Spinal cord (tissue), 10 donors: ENCODE measurements around the gene NVL. TPM values are rescaled to one million over a fixed set of nuclear protein-coding genes. Genes with fewer than 3 reads are reported as not detected.

Experiments used
- DNase-seq, 6 donors: peaks; one replicate each; pipeline versions ENCODE4 v3.0.0 to v3.0.0-alpha.2; 2013 to 2015; ENCODE audit warnings: low spot score in 6 of 6, low read depth in 4 of 6
- H3K27ac ChIP-seq: one replicate; pipeline ENCODE4 v1.5.1; 2013; ENCODE audit warnings: low read depth, low read length, control low read depth
- H3K27me3 ChIP-seq: one replicate; pipeline ENCODE4 v1.6.1; 2013; ENCODE audit warnings: low read length; ENCODE audit not compliant: control insufficient read depth, insufficient read depth
- H3K36me3 ChIP-seq: one replicate; pipeline ENCODE4 v1.6.1; 2013; ENCODE audit warnings: low read length; ENCODE audit not compliant: control insufficient read depth, insufficient read depth
- H3K4me1 ChIP-seq: one replicate; pipeline ENCODE4 v1.6.1; 2013; ENCODE audit warnings: low read length; ENCODE audit not compliant: control insufficient read depth, insufficient read depth
- H3K4me3 ChIP-seq: one replicate; pipeline ENCODE4 v1.5.1; 2013; ENCODE audit warnings: low read depth, low read length, control low read depth
- H3K9me3 ChIP-seq: one replicate; pipeline ENCODE4 v1.6.1; 2013; ENCODE audit warnings: low read length; ENCODE audit not compliant: control insufficient read depth, insufficient read depth
- WGBS: methylation state at CpG from one replicate; pipeline ENCODE4 v1.1.5; 2013; ENCODE audit warnings: missing lambda C conversion rate; ENCODE audit not compliant: insufficient coverage; 5-methylcytosine and 5-hydroxymethylcytosine counted together
- long read RNA-seq, 4 donors: transcript quantifications; one replicate each; lab custom pipeline, GENCODE V29; 2026
- polyA plus RNA-seq, 2 donors: library from polyadenylated mRNA; unstranded; fragments of 120-200 nt; gene quantifications; one replicate each; pipeline ENCODE4 v1.2.1, GENCODE V29; 2013; ENCODE audit not compliant: insufficient read length in 2 of 2
- total RNA-seq, 2 donors: library from RNA; depleted of rRNA in 1 of 2; stranded (reverse); fragments of 120-200 nt in 1 of 2; fragments of >200 nt in 1 of 2; gene quantifications; one replicate each; pipeline versions ENCODE4 v1.2.3 to v1.2.4, GENCODE V29; 2013 to 2014
- donor health status: healthy.

Gene NVL
- total RNA-seq (10 to 100 TPM; 29.6 to 31.5 TPM), polyA plus RNA-seq (10 to 100 TPM; 31.4 to 33.9 TPM)
- long read RNA-seq, donor 1, partial matches to known transcripts, result 13 of 16 reads
- long read RNA-seq, donor 1, other reads (novel, unspliced or antisense), result 0 of 16 reads
- long read RNA-seq, donor 2, partial matches to known transcripts, result 0 of 1 reads
- long read RNA-seq, donor 2, other reads (novel, unspliced or antisense), result 0 of 1 reads
- long read RNA-seq, donor 3, partial matches to known transcripts, result 0 of 1 reads
- long read RNA-seq, donor 3, other reads (novel, unspliced or antisense), result 0 of 1 reads
- long read RNA-seq, donor 4, partial matches to known transcripts, result 0 of 3 reads
- long read RNA-seq, donor 4, other reads (novel, unspliced or antisense), result 0 of 3 reads

DNA sequence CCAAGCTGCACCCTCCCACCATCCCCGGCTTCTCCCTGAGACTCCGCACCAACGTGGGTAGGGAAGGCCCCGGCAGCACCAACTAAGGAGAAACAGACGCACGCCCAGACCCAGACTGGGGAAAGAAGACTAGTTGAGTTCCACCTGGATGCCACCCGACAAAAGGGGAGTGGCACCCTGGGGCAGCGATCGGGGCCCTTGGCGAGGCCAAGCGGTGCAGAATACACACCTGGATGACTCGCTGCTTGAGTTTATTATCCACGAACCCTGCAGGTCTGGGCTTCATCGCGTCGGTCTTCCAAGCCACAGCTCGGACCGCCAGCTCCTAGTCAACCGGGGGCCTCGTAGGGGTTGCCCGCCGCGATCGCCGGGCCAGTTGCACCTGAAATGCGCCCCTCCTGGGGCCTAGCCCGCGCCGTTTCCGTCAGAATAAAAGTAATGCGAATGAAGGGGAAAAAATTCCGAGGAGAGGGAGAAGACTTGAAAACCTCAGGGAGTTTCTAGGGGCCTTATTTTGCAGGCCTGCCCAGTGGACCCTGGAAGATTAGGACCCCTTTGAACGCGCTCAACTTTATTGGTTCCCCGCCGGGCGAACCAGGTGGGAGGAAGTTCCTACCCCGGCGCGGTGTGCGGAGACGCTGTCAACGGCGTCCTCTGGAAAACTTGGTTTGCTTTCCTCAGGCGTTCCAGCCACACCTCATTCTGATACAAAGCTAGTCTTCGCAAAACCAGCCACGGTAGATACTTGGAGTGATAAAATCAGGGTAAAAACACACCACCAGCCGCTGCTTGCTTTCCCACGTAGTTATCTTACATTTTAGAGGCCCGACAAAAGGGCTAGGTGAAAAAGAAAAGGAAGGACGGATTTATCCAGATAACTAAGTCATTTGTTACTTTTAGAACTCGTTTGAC, at the start of gene NVL:
Gene NVL, minus strand, starts transcription at position 331 of the 912 bp plus-strand sequence. Its CDS starts 45 bp downstream, at position 286.
- Histone ChIP-seq H3K4me1 (peaks cover 8% of the 10 kb centered on the region), H3K4me3 (peak within 1 kb of the TSS; percentile 90), H3K36me3 (peaks cover 6% of the 10 kb centered on the region), H3K9me3 (no peaks in the 10 kb centered on the region), H3K27ac (peak within 1 kb of the TSS; percentile 95), H3K27me3 (no peaks in the 10 kb centered on the region)
- under 1% methylated on average over 47 of the region's 52 CpGs for WGBS
- DNase-seq, result peak; percentile 78 to 97 (median 84)

DNA sequence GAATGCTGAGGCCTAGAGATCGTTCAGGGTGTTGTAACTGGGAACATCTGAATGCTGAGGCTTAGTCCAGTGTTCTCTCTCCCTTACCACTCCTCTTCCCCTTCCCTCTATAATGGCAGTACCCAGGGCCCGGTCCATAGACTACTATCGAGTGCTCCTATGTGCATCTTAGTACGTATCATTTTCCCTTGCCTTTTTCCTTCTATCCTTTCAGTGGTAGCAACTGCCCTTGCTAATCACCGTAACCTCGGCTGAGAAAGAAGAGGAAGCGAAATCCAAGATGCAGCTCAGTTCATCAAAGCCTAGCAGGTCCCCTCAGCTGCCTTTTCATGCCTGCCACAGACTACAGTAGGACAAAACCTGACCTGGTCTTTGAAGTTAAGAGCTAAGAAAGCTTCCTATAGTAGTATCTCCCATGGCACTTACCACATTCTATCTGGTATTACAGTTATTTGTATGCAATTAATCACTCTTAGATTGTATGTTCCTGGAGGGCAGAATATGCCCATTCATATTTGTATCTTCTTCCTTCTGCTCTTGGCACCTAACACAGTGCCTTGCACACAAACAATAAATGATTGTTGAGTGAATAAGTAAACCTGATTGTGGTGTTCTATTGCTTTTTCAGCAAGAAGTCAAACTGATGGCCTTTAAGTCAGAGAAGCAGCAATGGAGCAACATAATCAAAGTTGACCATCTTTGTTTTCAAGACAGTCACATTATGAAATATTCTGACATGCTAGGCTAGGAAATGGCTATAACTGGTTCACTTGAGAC, 49.1 kb upstream of the NVL start:
- DNase-seq, result no peak
- H3K27ac ChIP-seq, result no peak overlapping the region
- H3K4me1 ChIP-seq, result no peaks in the 10 kb centered on the region
- H3K27me3 ChIP-seq, result no peaks in the 10 kb centered on the region
- peaks cover 20% of the 10 kb centered on the region for H3K36me3 ChIP-seq
- H3K9me3 ChIP-seq, result no peaks in the 10 kb centered on the region
- no peak overlapping the region for H3K4me3 ChIP-seq
- 87% methylated on average over 4 of the region's 7 CpGs for WGBS

DNA sequence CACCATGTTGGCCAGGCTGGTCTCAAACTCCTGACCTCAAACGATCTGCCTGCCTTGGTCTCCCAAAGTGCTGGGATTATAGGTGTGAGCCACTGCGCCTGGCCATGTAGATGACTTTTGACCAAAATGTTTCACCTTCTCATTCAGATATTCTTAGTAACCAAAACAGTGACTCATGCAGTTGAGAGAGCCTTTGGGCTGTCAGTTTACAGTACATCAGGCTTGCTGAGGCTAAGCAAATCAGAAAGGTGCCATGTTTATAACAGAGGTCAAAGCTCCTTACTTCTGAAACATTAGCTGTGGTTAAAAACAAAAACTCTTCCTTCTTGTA, 47.7 kb upstream of the NVL start:
- H3K27ac ChIP-seq, result no peak overlapping the region
- H3K4me3 ChIP-seq, result no peak overlapping the region
- WGBS, result 100% methylated on average over 1 of the region's 2 CpGs
- no peaks in the 10 kb centered on the region for H3K27me3 ChIP-seq
- H3K9me3 ChIP-seq, result no peaks in the 10 kb centered on the region
- no peak for DNase-seq
- H3K36me3 ChIP-seq, result peaks cover 27% of the 10 kb centered on the region
- H3K4me1 ChIP-seq, result no peaks in the 10 kb centered on the region

DNA sequence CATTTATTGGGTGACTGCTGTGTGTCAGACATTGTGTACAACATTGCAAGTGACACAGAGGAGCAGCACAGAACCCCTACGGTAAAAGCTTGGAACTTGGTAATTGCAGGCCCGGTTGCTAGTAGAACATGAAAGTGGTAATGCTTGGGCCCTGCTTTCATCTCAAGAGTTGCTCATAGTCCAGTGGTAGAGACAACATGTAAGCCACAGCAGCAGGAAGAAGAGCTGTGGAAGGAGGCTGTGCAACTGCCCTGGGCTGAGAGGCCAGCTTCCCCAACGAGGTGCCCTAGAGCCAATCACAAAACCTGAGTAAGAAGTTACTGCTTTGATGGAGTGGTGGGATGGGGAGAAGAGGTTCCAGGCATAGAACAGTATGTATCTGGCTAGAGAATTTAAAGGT, 45.1 kb upstream of the NVL start:
- Histone ChIP-seq H3K4me3 (no peak overlapping the region), H3K27me3 (no peaks in the 10 kb centered on the region), H3K36me3 (peaks cover 34% of the 10 kb centered on the region), H3K4me1 (no peaks in the 10 kb centered on the region), H3K27ac (no peak overlapping the region), H3K9me3 (no peaks in the 10 kb centered on the region)
- DNase-seq, result no peak
- 95% methylated on average over 3 of the region's 3 CpGs for WGBS

DNA sequence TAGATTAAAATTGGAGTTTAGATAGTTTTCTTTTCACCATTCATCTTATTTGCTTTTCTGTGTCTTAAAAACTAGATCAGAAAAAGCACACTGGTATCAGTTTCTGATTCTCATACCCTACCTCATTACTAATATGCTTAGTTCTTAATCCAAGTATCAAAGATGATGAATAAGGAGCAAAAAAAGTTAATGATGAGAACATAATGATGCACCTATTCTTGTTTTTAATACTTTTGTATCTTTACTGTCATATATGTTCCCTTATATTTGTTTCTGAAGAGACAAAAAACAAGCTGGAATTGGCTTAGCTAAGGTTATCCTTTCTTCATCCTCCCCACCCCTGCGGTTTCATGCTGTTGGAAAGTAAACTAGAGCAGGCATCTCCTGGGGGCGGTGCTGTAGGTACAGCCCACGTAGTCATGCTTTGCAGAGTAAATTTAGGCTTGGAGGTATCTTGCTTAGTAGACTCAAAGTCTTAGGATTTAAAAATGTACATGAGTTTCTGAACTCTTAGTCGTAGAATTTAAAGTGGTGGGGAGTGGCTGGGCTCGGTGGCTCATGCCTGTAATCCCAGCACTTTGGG, 43.1 kb upstream of the NVL start:
- Histone ChIP-seq H3K4me1 (no peaks in the 10 kb centered on the region), H3K4me3 (no peak overlapping the region), H3K36me3 (peaks cover 43% of the 10 kb centered on the region), H3K9me3 (no peaks in the 10 kb centered on the region), H3K27ac (no peak overlapping the region), H3K27me3 (no peaks in the 10 kb centered on the region)
- DNase-seq, result no peak
- 92% methylated on average over 3 of the region's 5 CpGs for WGBS

DNA sequence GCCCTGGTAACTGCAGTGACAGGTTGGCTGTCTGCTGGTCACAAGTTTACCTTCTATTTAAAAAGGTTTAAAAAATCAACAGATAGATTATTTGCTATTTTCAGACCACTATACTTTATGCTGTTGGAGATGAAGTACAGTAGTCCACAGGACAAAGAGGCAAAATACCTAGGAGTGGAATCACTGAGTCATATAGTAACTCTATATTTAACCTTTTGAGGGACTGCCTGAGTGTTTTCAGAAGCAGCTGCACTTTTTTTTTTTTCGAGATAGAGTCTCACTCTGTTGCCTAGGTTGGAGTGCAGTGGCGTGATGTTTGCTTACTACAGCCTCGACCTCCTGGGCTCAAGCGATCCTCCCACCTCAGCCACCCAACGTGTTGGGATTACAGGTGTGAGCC, 38.4 kb upstream of the NVL start:
- no peak overlapping the region for H3K27ac ChIP-seq
- H3K4me3 ChIP-seq, result no peak overlapping the region
- no peak for DNase-seq
- no CpG with 5 or more reads among the region's 5 CpGs for WGBS
- no peaks in the 10 kb centered on the region for H3K9me3 ChIP-seq
- H3K4me1 ChIP-seq, result no peaks in the 10 kb centered on the region
- H3K27me3 ChIP-seq, result no peaks in the 10 kb centered on the region
- peaks cover 46% of the 10 kb centered on the region for H3K36me3 ChIP-seq

DNA sequence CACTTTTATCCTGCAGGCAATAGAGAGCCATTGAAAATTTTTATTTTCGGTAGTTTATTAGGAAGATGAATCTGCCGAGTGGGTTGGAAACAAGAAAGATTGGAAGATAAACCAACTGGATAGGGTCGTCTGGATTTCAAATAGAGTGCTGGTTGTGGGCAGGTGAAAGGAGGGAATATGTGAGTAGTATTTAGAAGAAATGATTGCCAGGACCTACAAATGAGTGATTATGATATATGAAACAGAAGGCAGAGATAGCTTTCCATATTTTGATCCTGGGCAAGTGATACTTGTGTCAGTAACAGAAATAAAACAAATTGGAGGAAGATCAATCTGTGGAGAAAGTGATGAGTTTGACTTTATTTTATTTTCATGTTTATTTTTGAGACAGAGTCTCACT, 29.2 kb upstream of the NVL start:
- H3K27me3 ChIP-seq, result no peaks in the 10 kb centered on the region
- peaks cover 8% of the 10 kb centered on the region for H3K4me1 ChIP-seq
- DNase-seq, result no peak
- H3K27ac ChIP-seq, result no peak overlapping the region
- 92% methylated on average over 3 of the region's 3 CpGs for WGBS
- no peaks in the 10 kb centered on the region for H3K9me3 ChIP-seq
- peaks cover 5% of the 10 kb centered on the region for H3K36me3 ChIP-seq
- H3K4me3 ChIP-seq, result no peak overlapping the region

DNA sequence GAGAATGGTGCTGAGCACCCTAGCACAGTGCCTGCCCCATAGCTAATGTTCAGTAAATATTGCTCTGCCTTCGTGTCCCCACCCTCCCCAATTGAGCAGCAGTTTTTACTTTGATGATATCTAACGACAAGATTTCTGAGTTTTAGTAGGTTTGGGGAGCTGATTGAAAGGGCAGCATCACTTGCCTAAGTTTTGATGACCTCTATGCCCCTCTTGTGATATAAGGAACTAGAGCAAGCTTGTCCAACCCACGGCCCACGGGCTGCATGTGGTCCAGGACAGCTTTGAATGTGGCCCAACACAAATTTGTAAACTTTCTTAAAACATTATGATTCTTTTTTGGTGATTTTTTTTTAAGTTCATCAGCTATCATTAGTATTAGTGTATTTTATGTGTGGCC, 28.3 kb upstream of the NVL start:
- Histone ChIP-seq H3K27me3 (no peaks in the 10 kb centered on the region), H3K4me3 (no peak overlapping the region), H3K36me3 (peaks cover 5% of the 10 kb centered on the region), H3K9me3 (no peaks in the 10 kb centered on the region), H3K27ac (no peak overlapping the region), H3K4me1 (peaks cover 8% of the 10 kb centered on the region)
- no peak for DNase-seq
- no CpG with 5 or more reads among the region's 4 CpGs for WGBS

DNA sequence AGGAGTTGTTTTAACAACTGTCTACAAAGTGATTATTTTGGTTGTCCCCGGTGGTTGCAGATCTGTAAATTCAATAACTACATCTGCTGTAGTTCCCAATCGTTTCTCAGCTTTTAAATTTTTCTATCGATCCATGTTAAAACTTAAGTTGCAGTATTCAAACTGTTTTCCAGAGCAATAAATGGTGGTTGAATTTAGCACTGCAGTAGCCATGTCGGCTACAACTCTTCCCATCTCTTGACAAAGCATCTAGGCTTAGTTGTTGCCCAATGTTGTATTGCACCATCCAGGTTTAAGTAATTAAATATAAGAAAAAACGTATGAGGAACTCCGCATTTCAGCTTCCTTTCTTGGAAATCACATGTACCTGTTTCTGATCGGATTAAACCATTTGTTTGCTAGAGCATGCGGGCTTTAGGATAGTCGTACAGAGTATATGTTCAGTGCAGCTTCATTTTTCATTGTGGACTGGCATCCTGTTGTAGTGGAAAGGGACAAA, 27.7 kb upstream of the NVL start:
- peak in 1 of 6 donors; percentile 18 for DNase-seq
- WGBS, result no CpG with 5 or more reads among the region's 9 CpGs
- Histone ChIP-seq H3K27me3 (no peaks in the 10 kb centered on the region), H3K9me3 (no peaks in the 10 kb centered on the region), H3K4me1 (peaks cover 8% of the 10 kb centered on the region), H3K36me3 (peaks cover 5% of the 10 kb centered on the region), H3K4me3 (peak overlapping the region; percentile 85), H3K27ac (no peak overlapping the region)
